GM23248 (cell line): ENCODE data around the gene KRTAP10-8. TPM values are rescaled to one million over a fixed set of nuclear protein-coding genes. Genes with fewer than 3 reads are reported as not detected.

Experiments
- DNase-seq: peaks from one replicate; pipeline ENCODE4 v3.0.0-alpha.2; 2015
- H2AFZ ChIP-seq: fragments of 200-600 bp; sonication (generic); 2 replicates; pipeline ENCODE4 v1.6.1; 2016; ENCODE audit warnings: antibody characterized with exemption
- H3F3A ChIP-seq: fragments of 200-600 bp; sonication (generic); 2 replicates; pipeline ENCODE4 v1.6.1; 2016; ENCODE audit warnings: mild to moderate bottlenecking, antibody characterized with exemption, mixed run types; ENCODE audit not compliant: insufficient read depth
- H3K27ac ChIP-seq: fragments of 200-600 bp; sonication (generic); 2 replicates; pipeline ENCODE4 v1.5.1; 2016; ENCODE audit warnings: mild to moderate bottlenecking
- H3K27me3 ChIP-seq: fragments of 200-600 bp; sonication (generic); replicated peaks from 2 replicates; pipeline ENCODE4 v1.6.1; 2016; ENCODE audit warnings: mild to moderate bottlenecking; ENCODE audit not compliant: insufficient read depth
- H3K36me3 ChIP-seq: fragments of 200-600 bp; sonication (generic); 2 replicates; pipeline ENCODE4 v1.6.1; 2016; ENCODE audit warnings: low read depth, mild to moderate bottlenecking
- H3K4me1 ChIP-seq: fragments of 200-600 bp; sonication (generic); 2 replicates; pipeline ENCODE4 v1.6.1; 2016; ENCODE audit warnings: mild to moderate bottlenecking; ENCODE audit not compliant: insufficient read depth
- H3K4me2 ChIP-seq: fragments of 200-600 bp; sonication (generic); one replicate; pipeline ENCODE4 v1.6.1; 2016; ENCODE audit warnings: mild to moderate bottlenecking; ENCODE audit not compliant: unreplicated experiment
- H3K4me3 ChIP-seq: fragments of 200-600 bp; sonication (generic); 2 replicates; pipeline ENCODE4 v1.5.1; 2016; ENCODE audit warnings: mild to moderate bottlenecking
- H3K79me2 ChIP-seq: fragments of 200-600 bp; sonication (generic); 2 replicates; pipeline ENCODE4 v1.6.1; 2016; ENCODE audit warnings: mild to moderate bottlenecking; ENCODE audit not compliant: insufficient read depth
- H3K9ac ChIP-seq: fragments of 200-600 bp; sonication (generic); 2 replicates; pipeline ENCODE4 v1.6.1; 2016; ENCODE audit warnings: mild to moderate bottlenecking
- H3K9me2 ChIP-seq: fragments of 200-600 bp; sonication (generic); 2 replicates; pipeline ENCODE4 v1.6.1; 2016; ENCODE audit warnings: mixed run types, mild to moderate bottlenecking, moderate library complexity; ENCODE audit not compliant: insufficient read depth
- H3K9me3 ChIP-seq: fragments of 200-600 bp; sonication (generic); one replicate; pipeline ENCODE4 v1.6.1; 2017; ENCODE audit warnings: low read depth
- H4K20me1 ChIP-seq: fragments of 200-600 bp; sonication (generic); 2 replicates; pipeline ENCODE4 v1.6.0; 2016; ENCODE audit not compliant: insufficient read depth
- EZH2 ChIP-seq: fragments of 200-600 bp; sonication (generic); IDR thresholded peaks from 2 replicates; pipeline ENCODE4 v1.6.1; 2018; ENCODE audit warnings: antibody characterized with exemption, mild to moderate bottlenecking; ENCODE audit not compliant: insufficient read depth, poor library complexity, severe bottlenecking
- EZH2phosphoT487 ChIP-seq: fragments of 200-600 bp; sonication (generic); IDR thresholded peaks from 2 replicates; pipeline ENCODE4 v1.6.1; 2018; ENCODE audit warnings: antibody characterized with exemption, moderate library complexity, mild to moderate bottlenecking, low read depth; ENCODE audit not compliant: insufficient read depth
- WGBS, 2 experiments: methylation state at CpG; one replicate each; pipeline ENCODE4 v1.1.6; 2015 to 2017; ENCODE audit warnings: low lambda C conversion rate in 2 of 2, low coverage in 1 of 2; ENCODE audit errors: missing lambda C conversion rate in 2 of 2; 5-methylcytosine and 5-hydroxymethylcytosine counted together
- in situ Hi-C: fragments of 300-500 bp; cut with MboI; formaldehyde crosslinking; loops from 2 replicates; pipeline ENCODE4 v1.15.0; 2020
- polyA plus RNA-seq: library from polyadenylated mRNA; unstranded; fragments of >200 nt; fragmentation: Nextera tagmentation; extraction: Ambion mirVana; gene quantifications from 2 replicates; pipeline ENCODE4 v1.2.1, GENCODE V29; 2016
- total RNA-seq: library from RNA; depleted of rRNA; stranded (reverse); fragments of >200 nt; shearing (Covaris generic); gene quantifications from 2 replicates; pipeline ENCODE4 v1.2.3, GENCODE V29; 2014

KRTAP10-8 gene
- total and polyA plus RNA-seq, 2 experiments from 2014 or later = not detected

- H3K79me2 ChIP-seq = no peaks in the 10 kb centered on the region
- H3K27ac ChIP-seq = no peak overlapping the region
- WGBS, 2 experiments = 65 to 67% methylated on average over 18 of the region's 18 CpGs
- no peaks in the 10 kb centered on the region for H3K9me3 ChIP-seq
- in situ Hi-C loops = no loop called here
- no peaks in the 10 kb centered on the region for H3K36me3 ChIP-seq
- no peaks in the 10 kb centered on the region for H4K20me1 ChIP-seq
- H3K4me2 ChIP-seq = no peak overlapping the region
- H3K4me3 ChIP-seq = no peak overlapping the region
- no peak for TF ChIP-seq EZH2phosphoT487
- no peak for TF ChIP-seq EZH2
- no peaks in the 10 kb centered on the region for H3K4me1 ChIP-seq
- no peaks in the 10 kb centered on the region for H3K9me2 ChIP-seq
- no peak for DNase-seq
- peaks cover 9% of the 10 kb centered on the region; the same call in 1 of the 2 replicates for H3K27me3 ChIP-seq
- no peak overlapping the region for H2AFZ ChIP-seq
- no peaks in the 10 kb centered on the region for H3F3A ChIP-seq
- H3K9ac ChIP-seq = no peak overlapping the region
These were observed 44.3 kb upstream of the KRTAP10-8 start for GRCh38 chr21:44567481-44568171.

- 34 to 37% methylated on average over 12 of the region's 12 CpGs for WGBS, 2 experiments
- in situ Hi-C loops = no loop called here
These were observed 43.6 kb upstream of the KRTAP10-8 start for GRCh38 chr21:44568261-44568660.

GRCh38 chr21:44568667-44569556, 43.0 kb upstream of the KRTAP10-8 start:
- Histone ChIP-seq H3K4me1 (no peaks in the 10 kb centered on the region), H2AFZ (no peak overlapping the region), H3K27me3 (peaks cover 14% of the 10 kb centered on the region; the same call in 1 of the 2 replicates), H3K9me2 (no peaks in the 10 kb centered on the region), H3K27ac (no peak overlapping the region), H3K9me3 (no peaks in the 10 kb centered on the region), H3K36me3 (no peaks in the 10 kb centered on the region), H3K79me2 (no peaks in the 10 kb centered on the region), H3K4me2 (no peak overlapping the region), H3K4me3 (no peak overlapping the region), H4K20me1 (no peaks in the 10 kb centered on the region), H3K9ac (no peak overlapping the region), H3F3A (no peaks in the 10 kb centered on the region)
- DNase-seq = no peak
- WGBS, 2 experiments = 48 to 49% methylated on average over 26 to 27 of the region's 27 CpGs
- in situ Hi-C loops = no loop called here
- TF ChIP-seq EZH2phosphoT487 (no peak), EZH2 (no peak)

More at GRCh38 chr21:44568261-44568660, 43.6 kb upstream of the KRTAP10-8 start:
- no peaks in the 10 kb centered on the region for H4K20me1 ChIP-seq
- H3K9me2 ChIP-seq = no peaks in the 10 kb centered on the region
- H3F3A ChIP-seq = no peaks in the 10 kb centered on the region
- no peak overlapping the region for H3K4me3 ChIP-seq
- H3K27me3 ChIP-seq = peaks cover 11% of the 10 kb centered on the region; the same call in 1 of the 2 replicates
- no peaks in the 10 kb centered on the region for H3K36me3 ChIP-seq
- H3K27ac ChIP-seq = no peak overlapping the region
- H3K4me2 ChIP-seq = no peak overlapping the region
- no peaks in the 10 kb centered on the region for H3K79me2 ChIP-seq
- TF ChIP-seq EZH2phosphoT487 (no peak), EZH2 (no peak)
- H2AFZ ChIP-seq = no peak overlapping the region
- no peaks in the 10 kb centered on the region for H3K9me3 ChIP-seq
- no peak for DNase-seq
- no peaks in the 10 kb centered on the region for H3K4me1 ChIP-seq
- H3K9ac ChIP-seq = no peak overlapping the region

GRCh38 chr21:44569861-44570517, 41.9 kb upstream of the KRTAP10-8 start:
- Histone ChIP-seq H3K36me3 (no peaks in the 10 kb centered on the region), H3F3A (no peaks in the 10 kb centered on the region), H3K4me1 (no peaks in the 10 kb centered on the region), H3K4me3 (no peak overlapping the region), H3K9me3 (no peaks in the 10 kb centered on the region), H2AFZ (no peak overlapping the region), H3K27me3 (peaks cover 14% of the 10 kb centered on the region; the same call in 1 of the 2 replicates), H3K79me2 (no peaks in the 10 kb centered on the region), H3K9me2 (no peaks in the 10 kb centered on the region), H3K9ac (no peak overlapping the region), H3K4me2 (no peak overlapping the region), H4K20me1 (no peaks in the 10 kb centered on the region), H3K27ac (no peak overlapping the region)
- no peak for TF ChIP-seq EZH2phosphoT487
- TF ChIP-seq EZH2 = no peak
- in situ Hi-C loops = no loop called here
- 39 to 44% methylated on average over 11 to 12 of the region's 12 CpGs for WGBS, 2 experiments
- no peak for DNase-seq
